HPDE6-E6E7 (cell line): Measurements from ENCODE around the gene PLEKHA3.
"Not testable (repeated sequence)": the region's sequence is repeated elsewhere in the genome, so short reads cannot be mapped to it uniquely, and the experiment has no call there.

Experiments used
- DNase-seq: peaks from one replicate; pipeline ENCODE4 v3.0.0; 2011; ENCODE audit warnings: missing footprints; ENCODE audit errors: extremely low spot score

Gene PLEKHA3

DNA sequence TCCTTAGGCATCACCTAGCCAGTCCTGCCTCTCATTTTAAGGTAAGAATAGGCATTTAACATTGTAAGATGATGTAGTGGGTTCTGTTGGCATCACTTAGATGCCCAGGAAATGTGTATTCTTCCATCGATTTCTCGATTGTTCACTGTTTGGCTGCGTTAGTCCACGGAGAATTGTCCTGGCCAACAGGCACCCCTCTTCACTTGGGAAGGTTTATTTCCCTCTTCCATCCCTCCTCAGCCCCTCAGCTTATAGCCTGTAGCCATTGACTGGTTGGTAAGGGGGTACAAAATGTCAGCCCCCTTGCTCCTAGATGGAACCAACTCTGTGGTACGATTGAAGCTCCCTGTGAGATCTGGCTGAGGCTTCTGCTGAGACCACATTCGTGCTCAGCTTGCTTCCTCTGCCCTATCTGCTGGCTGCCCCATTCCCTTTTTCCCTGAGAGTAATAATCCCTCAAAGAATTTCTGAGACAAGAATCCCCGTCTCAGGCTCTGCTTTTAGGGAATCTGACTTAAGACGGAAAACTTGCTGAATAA is 43.4 kb downstream of the PLEKHA3 start:
- no peak for DNase-seq

DNA sequence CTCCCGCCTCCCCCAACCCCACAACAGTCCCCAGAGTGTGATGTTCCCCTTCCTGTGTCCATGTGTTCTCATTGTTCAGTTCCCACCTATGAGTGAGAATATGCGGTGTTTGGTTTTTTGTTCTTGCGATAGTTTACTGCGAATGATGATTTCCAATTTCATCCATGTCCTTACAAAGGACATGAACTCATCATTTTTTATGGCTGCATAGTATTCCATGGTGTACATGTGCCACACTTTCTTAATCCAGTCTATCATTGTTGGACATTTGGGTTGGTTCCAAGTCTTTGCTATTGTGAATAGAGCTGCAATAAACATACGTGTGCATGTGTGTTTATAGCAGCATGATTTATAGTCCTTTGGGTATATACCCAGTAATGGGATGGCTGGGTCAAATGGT is 44.8 kb downstream of the PLEKHA3 start:
- not testable (repeated sequence) for DNase-seq

- not testable (repeated sequence) for DNase-seq
Measured at GRCh38 chr2:178525460-178525859, 45.2 kb downstream of the PLEKHA3 start.

DNA sequence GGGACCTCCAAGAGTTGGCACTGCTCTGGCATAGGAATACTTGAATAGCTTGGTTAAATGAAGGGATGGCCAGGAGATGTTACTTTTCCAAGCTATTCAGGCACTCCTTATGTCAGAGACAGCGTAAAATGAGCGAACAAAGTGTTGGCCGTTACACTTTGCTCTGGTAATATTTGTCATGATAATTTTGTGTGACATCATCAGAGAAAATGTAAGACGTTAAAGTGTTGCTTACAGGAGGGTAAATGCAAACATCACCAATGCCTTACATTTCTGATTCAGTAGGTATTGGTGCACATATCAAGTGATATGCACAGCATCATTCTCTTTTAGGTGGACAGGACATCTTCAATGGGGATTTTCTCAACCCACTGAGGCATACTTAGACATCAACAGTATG is 46.0 kb downstream of the PLEKHA3 start:
- DNase-seq: no peak

GRCh38 chr2:178527592-178527991 is 47.3 kb downstream of the PLEKHA3 start:
- DNase-seq: no peak

GRCh38 chr2:178528647-178529046 is 48.4 kb downstream of the PLEKHA3 start:
- no peak for DNase-seq

DNA sequence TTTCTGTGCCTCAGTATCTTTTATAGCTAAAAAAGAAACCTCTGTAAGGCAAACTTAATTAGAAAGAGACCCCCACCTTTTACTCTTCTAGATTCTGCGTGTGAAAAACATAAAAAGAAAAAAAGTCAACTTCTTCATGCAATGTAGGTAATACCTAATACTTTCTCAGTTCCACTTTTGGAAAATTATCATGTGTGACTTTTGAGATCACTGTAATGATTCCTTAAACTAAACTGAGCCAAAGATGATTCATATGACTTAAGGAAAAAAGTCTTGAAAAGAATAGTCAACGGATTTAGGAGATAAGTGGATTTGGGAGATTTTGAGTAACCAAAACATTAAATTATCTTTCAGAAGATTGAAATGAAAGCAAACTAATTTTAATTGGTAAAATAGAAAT is 48.9 kb downstream of the PLEKHA3 start:
- DNase-seq: no peak

GRCh38 chr2:178530131-178530530 is 49.9 kb downstream of the PLEKHA3 start:
- no peak for DNase-seq

GRCh38 chr2:178530625-178531142 is 50.4 kb downstream of the PLEKHA3 start:
- DNase-seq: no peak

DNA sequence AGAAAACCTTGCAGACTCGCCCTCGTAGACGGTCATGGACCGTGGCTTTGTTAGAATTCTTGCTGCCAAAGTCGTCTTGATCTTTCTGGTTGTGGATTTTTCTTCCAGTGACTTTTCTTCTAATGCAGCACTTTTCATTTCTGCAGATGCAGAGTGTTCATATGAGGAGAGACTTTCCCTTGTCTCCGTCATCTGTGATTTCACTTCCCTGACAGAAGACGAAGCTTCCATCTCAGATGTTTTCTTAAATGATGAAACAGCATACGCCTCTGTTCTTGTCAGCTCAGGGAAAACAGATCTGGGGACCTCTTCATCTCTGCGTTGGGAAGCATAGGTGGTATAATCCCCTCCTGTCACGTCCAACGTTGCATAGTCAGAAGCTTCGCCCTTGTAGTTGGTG is 50.9 kb downstream of the PLEKHA3 start:
- no peak for DNase-seq

DNA sequence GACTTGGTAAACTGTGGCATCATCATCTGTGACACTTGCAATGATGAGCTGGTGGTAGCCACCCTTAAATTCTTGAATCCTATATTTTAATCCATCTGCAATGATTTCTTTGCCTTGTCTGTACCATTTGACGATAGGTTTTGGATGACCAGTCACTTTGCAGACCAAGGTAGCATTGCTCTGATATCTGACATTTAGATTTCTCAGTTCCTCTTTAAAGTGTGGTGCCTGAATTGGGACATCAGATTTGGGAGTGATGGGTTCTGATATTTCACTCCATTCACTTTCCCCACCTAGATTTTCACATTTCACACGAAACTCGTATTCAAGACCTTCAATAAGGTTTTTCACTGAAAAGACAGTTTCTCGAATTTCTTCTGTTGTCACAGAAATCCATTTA is 55.8 kb downstream of the PLEKHA3 start:
- DNase-seq: no peak

GRCh38 chr2:178542161-178542560 is 61.9 kb downstream of the PLEKHA3 start:
- DNase-seq: no peak

- DNase-seq: no peak
Measured at GRCh38 chr2:178542569-178542968, 62.3 kb downstream of the PLEKHA3 start.

- no peak for DNase-seq
Measured at GRCh38 chr2:178550352-178550751, 70.1 kb downstream of the PLEKHA3 start.

DNA sequence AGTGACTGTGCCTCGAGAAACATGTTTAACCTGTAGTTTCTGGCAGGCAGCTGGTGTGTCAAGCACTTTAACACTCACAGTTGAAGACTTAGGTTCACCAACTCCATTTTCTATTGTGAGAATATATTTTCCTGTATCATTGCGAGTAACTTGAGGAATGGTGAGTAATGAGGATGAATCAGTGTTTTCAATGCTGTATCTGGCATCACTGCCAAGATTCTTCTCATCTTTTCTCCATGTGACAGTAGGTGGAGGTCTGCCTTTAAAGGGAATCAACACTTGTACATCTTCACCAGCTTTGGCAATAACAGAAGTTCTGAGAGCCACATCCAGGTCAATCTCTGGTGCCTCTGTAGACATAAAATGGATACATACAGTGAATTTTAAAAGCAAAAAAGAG is 72.8 kb downstream of the PLEKHA3 start:
- peak; percentile 43 for DNase-seq
